ENCODE measurements around the gene KCNJ13. TPM values are rescaled to one million over a fixed set of nuclear protein-coding genes. Genes with fewer than 3 reads are reported as not detected.

Gene KCNJ13
- polyA plus RNA-seq, 1 donor from 2014 or later = not detected

Small RNA genes within 50 kb of the gene (small RNA-seq; reads per million reads assigned to genes)
- 0 reads per million in 3 experiments for gene RNU6-107P

Other genes starting within 250 kb of the KCNJ13 start
- not detected in 2 replicates for gene CHRNG, start 236.9 kb downstream of the KCNJ13 start, polyA plus RNA-seq
- gene TIGD1, start 226.0 kb downstream of the KCNJ13 start, polyA plus RNA-seq = 29.3 and 29.9 TPM in 2 replicates
- gene EIF4E2, start 225.9 kb downstream of the KCNJ13 start, polyA plus RNA-seq = 57.6 and 82.8 TPM in 2 replicates
- not detected in 2 replicates for gene EFHD1, start 143.0 kb downstream of the KCNJ13 start, polyA plus RNA-seq
- gene GIGYF2, start 79.2 kb downstream of the KCNJ13 start, polyA plus RNA-seq = 39.6 and 52.6 TPM in 2 replicates
- gene SNORC, start 93.7 kb upstream of the KCNJ13 start, polyA plus RNA-seq = 0.68 and 4.2 TPM in 2 replicates
- gene NGEF, start 236.7 kb upstream of the KCNJ13 start, polyA plus RNA-seq = 5.2 and 5.7 TPM in 2 replicates

All from neural cell (in vitro differentiated cells).